Keratinocyte (primary cell): Measurements from ENCODE around the gene GTF2A1. TPM values are rescaled to one million over a fixed set of nuclear protein-coding genes. Genes with fewer than 3 reads are reported as not detected.

ENCODE experiments used
- DNase-seq: peaks from one replicate; pipeline ENCODE4 v3.0.0-alpha.2; 2011; ENCODE audit warnings: low read depth, missing footprints, low spot score
- FAIRE-seq: peaks from 2 replicates; lab custom pipeline; 2011; peaks lifted over from hg19 to GRCh38; lab: Jason Lieb, UNC
- H2AFZ ChIP-seq: 2 replicates; pipeline ENCODE4 v1.6.0; 2012; ENCODE audit warnings: low read length, control low read depth, inconsistent platforms; ENCODE audit not compliant: control insufficient read depth
- H3K27ac ChIP-seq: 2 replicates; pipeline ENCODE4 v1.5.1; 2011; ENCODE audit warnings: low read length; ENCODE audit not compliant: control insufficient read depth, insufficient read depth
- H3K27me3 ChIP-seq: 3 replicates; pipeline ENCODE4 v1.6.0; 2011; ENCODE audit warnings: low read length; ENCODE audit not compliant: control insufficient read depth, insufficient read depth; ENCODE audit errors: extremely low read depth
- H3K36me3 ChIP-seq, 2 experiments: 2 replicates in 1 of 2; 3 replicates in 1 of 2; pipeline ENCODE4 v1.5.1; 2011; ENCODE audit warnings: low read length in 2 of 2, mild to moderate bottlenecking in 1 of 2; ENCODE audit not compliant: control insufficient read depth in 2 of 2, insufficient read depth in 2 of 2; ENCODE audit errors: extremely low read depth in 1 of 2
- H3K4me1 ChIP-seq: 3 replicates; pipeline ENCODE4 v1.5.1; 2011; ENCODE audit warnings: low read length; ENCODE audit not compliant: control insufficient read depth, insufficient read depth; ENCODE audit errors: extremely low read depth
- H3K4me2 ChIP-seq: 3 replicates; pipeline ENCODE4 v1.6.0; 2011; ENCODE audit warnings: low read depth, low read length; ENCODE audit not compliant: control insufficient read depth, insufficient read depth; ENCODE audit errors: extremely low read depth
- H3K4me3 ChIP-seq, 3 experiments: fragments of 200-600 bp in 1 of 3; sonication (generic) in 1 of 3; 2 replicates in 2 of 3; 3 replicates in 1 of 3; pipeline ENCODE4 v1.5.1; 2011 to 2016; ENCODE audit warnings: low read length in 3 of 3, mild to moderate bottlenecking in 3 of 3, control low read depth in 2 of 3, inconsistent platforms in 1 of 3, low read depth in 1 of 3, mixed read lengths in 1 of 3, mixed run types in 1 of 3, moderate library complexity in 1 of 3; ENCODE audit not compliant: control insufficient read depth in 2 of 3, insufficient read depth in 2 of 3; ENCODE audit errors: extremely low read depth in 1 of 3
- H3K79me2 ChIP-seq: 2 replicates; pipeline ENCODE4 v1.6.0; 2012; ENCODE audit warnings: low read length; ENCODE audit not compliant: control insufficient read depth, insufficient read depth
- H3K9ac ChIP-seq: 3 replicates; pipeline ENCODE4 v1.6.0; 2011; ENCODE audit warnings: low read length; ENCODE audit not compliant: control insufficient read depth, insufficient read depth; ENCODE audit errors: extremely low read depth
- H3K9me1 ChIP-seq: 3 replicates; pipeline ENCODE4 v1.6.0; 2011; ENCODE audit warnings: low read length; ENCODE audit not compliant: control insufficient read depth, insufficient read depth; ENCODE audit errors: extremely low read depth
- H3K9me3 ChIP-seq: 2 replicates; pipeline ENCODE4 v1.5.1; 2012; ENCODE audit warnings: low read depth, low read length; ENCODE audit not compliant: control insufficient read depth
- H4K20me1 ChIP-seq: 3 replicates; pipeline ENCODE4 v1.6.0; 2011; ENCODE audit warnings: low read length; ENCODE audit not compliant: control insufficient read depth, insufficient read depth; ENCODE audit errors: extremely low read depth
- CTCF ChIP-seq, 3 experiments: IDR thresholded peaks in 1 of 3; conservative IDR thresholded peaks in 1 of 3; optimal IDR thresholded peaks in 1 of 3; 2 replicates in 2 of 3; 3 replicates in 1 of 3; pipeline versions ENCODE3 to v1.5.1; 2011; ENCODE audit warnings: low read length in 3 of 3, mild to moderate bottlenecking in 3 of 3, moderate library complexity in 2 of 3, control low read depth in 1 of 3, inconsistent platforms in 1 of 3; ENCODE audit not compliant: insufficient read depth in 2 of 3; ENCODE audit errors: extremely low read depth in 1 of 3
- EZH2 ChIP-seq: IDR thresholded peaks from one replicate; pipeline ENCODE4 v1.6.1; 2012; ENCODE audit warnings: inconsistent platforms, mild to moderate bottlenecking, low read length, moderate library complexity
- dilution Hi-C: fragments of 300-500 bp; cut with MboI; formaldehyde crosslinking; loops from one replicate; pipeline ENCODE4 v1.7.0; 2020; ENCODE audit warnings: low sequenced_read_pairs; ENCODE audit not compliant: extremely low pct_ligation_motif_present
- polyA plus RNA-seq, 5 experiments: library from polyadenylated mRNA; depleted of rRNA in 3 of 5; stranded (reverse) in 3 of 5; stranded (forward) in 1 of 5; unstranded in 1 of 5; fragments of >200 nt; gene quantifications; 1 replicate in 1 of 5; 2 replicates in 3 of 5; 3 replicates in 1 of 5; pipeline versions ENCODE4 v1.2.1 to v1.2.3, GENCODE V29; 2011 to 2012; ENCODE audit warnings: missing spikeins in 2 of 5, low read depth in 1 of 5, low replicate concordance in 1 of 5

The GTF2A1 gene
- polyA plus RNA-seq, 1 donor (not counting 4 experiments of a cell fraction or from before 2014, with no cell fraction given): 17.5 TPM

GRCh38 chr14:81200054-81200453 lies 20.7 kb downstream of the GTF2A1 start:
- Histone ChIP-seq H3K79me2 (no peaks in the 10 kb centered on the region), H3K4me1 (no peaks in the 10 kb centered on the region), H3K9me3 (no peaks in the 10 kb centered on the region), H3K36me3 (peaks cover 9 to 12% of the 10 kb centered on the region in 2 experiments), H3K27me3 (no peaks in the 10 kb centered on the region), H3K27ac (no peak overlapping the region), H3K4me2 (no peak overlapping the region), H2AFZ (no peak overlapping the region), H3K9ac (no peak overlapping the region), H3K4me3 (no peak overlapping the region), H4K20me1 (no peaks in the 10 kb centered on the region), H3K9me1 (no peaks in the 10 kb centered on the region)
- DNase-seq: no peak
- no peak for FAIRE-seq
- TF ChIP-seq CTCF (optimal IDR thresholded peaks at IDR 0.05 in 1 of 3, IDR thresholded peaks at IDR 0.05 in 1 of 3, conservative IDR thresholded peaks at IDR 0.05 in 1 of 3; ENCODE audit: extremely low read depth in 1 of 3, insufficient read depth in 2 of 3, low read length in 3 of 3) (no peak), EZH2 (no peak)
- dilution Hi-C loops: no loop called here

- H3K27me3 ChIP-seq: no peaks in the 10 kb centered on the region
- H3K9ac ChIP-seq: no peak overlapping the region
- H3K4me1 ChIP-seq: no peaks in the 10 kb centered on the region
- FAIRE-seq: no peak
- H3K27ac ChIP-seq: no peak overlapping the region
- peaks cover 7 to 9% of the 10 kb centered on the region in 2 experiments for H3K36me3 ChIP-seq
- H4K20me1 ChIP-seq: no peaks in the 10 kb centered on the region
- no peaks in the 10 kb centered on the region for H3K9me1 ChIP-seq
- TF ChIP-seq EZH2: no peak
- TF ChIP-seq CTCF (optimal IDR thresholded peaks at IDR 0.05 in 1 of 3, IDR thresholded peaks at IDR 0.05 in 1 of 3, conservative IDR thresholded peaks at IDR 0.05 in 1 of 3; ENCODE audit: extremely low read depth in 1 of 3, insufficient read depth in 2 of 3, low read length in 3 of 3): no peak
- no peak overlapping the region for H2AFZ ChIP-seq
- dilution Hi-C loops: no loop called here
- no peaks in the 10 kb centered on the region for H3K9me3 ChIP-seq
- DNase-seq: no peak
- H3K4me3 ChIP-seq: no peak overlapping the region
- H3K79me2 ChIP-seq: no peaks in the 10 kb centered on the region
- no peak overlapping the region for H3K4me2 ChIP-seq
Observed at GRCh38 chr14:81199084-81199483, 21.7 kb downstream of the GTF2A1 start.
